Measurements from ENCODE around the gene SH3GL3.

Gene SH3GL3

DNA sequence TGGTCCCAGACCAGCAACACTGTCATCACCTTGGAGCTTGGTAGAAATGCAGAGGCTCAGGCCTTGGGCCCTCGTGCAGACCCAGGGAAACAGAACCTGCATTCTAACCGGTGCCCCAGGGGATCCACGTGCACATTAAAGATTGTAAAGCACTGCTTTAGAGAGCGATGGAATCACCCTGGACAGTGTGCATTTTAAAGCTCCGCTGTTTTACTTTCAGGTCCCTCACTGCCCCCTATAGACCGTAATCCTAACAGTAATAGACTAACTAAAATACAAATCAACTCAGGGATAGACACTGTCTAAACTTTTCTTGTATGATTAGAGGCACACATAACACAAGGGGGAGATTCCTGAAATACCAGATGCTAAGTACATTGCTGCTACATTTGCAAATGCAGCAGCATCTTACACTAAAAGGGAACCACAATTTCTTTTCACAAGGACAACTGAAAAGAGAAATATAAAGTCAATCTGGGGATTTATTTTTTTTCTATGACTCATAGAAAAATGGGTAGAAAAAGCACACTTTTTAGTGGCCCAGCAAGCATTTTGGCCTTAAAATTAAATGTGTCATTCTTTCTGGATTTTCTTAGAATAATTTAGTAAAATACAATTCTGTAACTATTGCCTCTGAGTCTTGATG is 10.5 kb upstream of the SH3GL3 start:
- no peak overlapping the region for H3K23ac ChIP-seq (ENCODE audit: low read depth, low read length, poor library complexity)
- no peak overlapping the region for H3K27ac ChIP-seq (replicated peaks; ENCODE audit: low read length)
- H3K36me3 ChIP-seq (replicated peaks in 1 of 2; ENCODE audit: control insufficient read depth in 2 of 2, insufficient read depth in 2 of 2, low read length in 2 of 2) = no peaks in the 10 kb centered on the region
- no peaks in the 10 kb centered on the region for H3K4me1 ChIP-seq (ENCODE audit: control insufficient read depth in 2 of 2, insufficient read depth in 1 of 2, low read depth in 1 of 2, low read length in 2 of 2)
- H2BK5ac ChIP-seq (ENCODE audit: low read length) = no peak overlapping the region
- H3K4ac ChIP-seq (ENCODE audit: low read length) = no peak overlapping the region
- peak; percentile 37 for DNase-seq (ENCODE audit: low spot score)
- H2AK5ac ChIP-seq (ENCODE audit: low read depth, low read length) = no peak overlapping the region
- no peak overlapping the region for H4K91ac ChIP-seq (ENCODE audit: low read depth, low read length, poor library complexity)
- no peak overlapping the region for H2BK15ac ChIP-seq (ENCODE audit: low read length)
- no peak overlapping the region for H3K4me2 ChIP-seq (ENCODE audit: insufficient read depth, low read length, poor library complexity, severe bottlenecking)
- H2AFZ ChIP-seq (ENCODE audit: low read length) = no peak overlapping the region
- no peak overlapping the region for H4K8ac ChIP-seq (ENCODE audit: low read depth, low read length)
- H3K4me3 ChIP-seq (ENCODE audit: low read length in 2 of 2) = no peak overlapping the region
- H3K79me1 ChIP-seq (ENCODE audit: low read depth, low read length) = no peaks in the 10 kb centered on the region
- no peak overlapping the region for H3K18ac ChIP-seq (ENCODE audit: low read length)
- H2BK120ac ChIP-seq (ENCODE audit: low read depth, low read length) = no peak overlapping the region
- H2BK12ac ChIP-seq (ENCODE audit: low read length) = no peak overlapping the region
- no peak overlapping the region for H3K14ac ChIP-seq (ENCODE audit: low read length)
- WGBS, 2 donors (ENCODE audit: extremely low coverage in 2 of 2, insufficient read length in 2 of 2, insufficient replicate concordance in 1 of 2) = no CpG with 5 or more reads among the region's 6 CpGs
- no peak overlapping the region for H3K9ac ChIP-seq (ENCODE audit: low read depth, low read length, poor library complexity)
- no peaks in the 10 kb centered on the region for H3K9me3 ChIP-seq (replicated peaks in 1 of 2; ENCODE audit: control insufficient read depth in 2 of 2, insufficient read depth in 1 of 2, low read depth in 1 of 2, low read length in 2 of 2)
- peaks cover 0 to 5% (median 0%) of the 10 kb centered on the region in 3 experiments for H3K27me3 ChIP-seq (ENCODE audit: control insufficient read depth in 3 of 3, insufficient read depth in 3 of 3, low read depth in 1 of 3, low read length in 3 of 3)

DNA sequence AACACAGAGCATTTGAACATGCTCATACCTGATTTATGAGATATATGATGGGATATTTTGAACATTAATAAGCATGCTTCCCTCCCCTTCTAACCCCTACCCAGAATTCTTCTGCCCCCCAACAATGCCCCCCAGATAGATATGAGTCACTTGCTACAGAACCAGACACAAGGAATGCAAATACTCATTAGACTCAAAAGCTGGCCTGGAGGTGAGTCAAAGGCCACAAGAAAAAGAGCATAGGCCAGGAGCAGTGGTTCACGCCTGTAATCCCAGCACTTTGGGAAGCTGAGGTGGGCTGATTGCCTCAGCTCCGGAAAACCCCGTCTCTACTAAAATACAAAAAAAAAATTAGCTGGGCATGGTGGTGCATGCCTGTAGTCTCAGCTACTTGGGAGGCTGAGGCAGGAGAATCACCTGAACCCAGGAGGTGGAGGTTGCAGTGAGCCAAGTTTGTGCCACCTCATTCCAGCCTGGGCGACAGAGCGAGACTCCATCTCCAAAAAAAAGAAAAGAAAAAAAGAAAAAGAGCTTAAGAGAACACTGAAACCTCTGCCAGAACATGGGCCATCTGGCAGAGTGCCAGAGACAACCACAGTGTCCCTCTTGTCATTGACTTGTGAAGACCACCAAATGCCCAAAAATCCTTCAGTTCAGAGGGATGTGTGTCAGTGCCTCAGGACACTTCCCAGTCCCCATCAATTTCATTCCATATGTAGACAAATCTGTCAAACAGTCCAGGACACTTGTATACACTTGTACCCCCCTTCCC is 3.9 kb upstream of the SH3GL3 start:
- H3K4me1 ChIP-seq (ENCODE audit: control insufficient read depth in 2 of 2, insufficient read depth in 1 of 2, low read depth in 1 of 2, low read length in 2 of 2) = peaks cover 2 to 5% of the 10 kb centered on the region in 2 donors
- H3K36me3 ChIP-seq (replicated peaks in 1 of 2; ENCODE audit: control insufficient read depth in 2 of 2, insufficient read depth in 2 of 2, low read length in 2 of 2) = no peaks in the 10 kb centered on the region
- no peak overlapping the region for H3K14ac ChIP-seq (ENCODE audit: low read length)
- H2BK15ac ChIP-seq (ENCODE audit: low read length) = no peak overlapping the region
- no peak overlapping the region for H2BK120ac ChIP-seq (ENCODE audit: low read depth, low read length)
- H4K8ac ChIP-seq (ENCODE audit: low read depth, low read length) = no peak overlapping the region
- no peak overlapping the region for H3K9ac ChIP-seq (ENCODE audit: low read depth, low read length, poor library complexity)
- no peak for DNase-seq (ENCODE audit: low spot score)
- H3K27ac ChIP-seq (replicated peaks; ENCODE audit: low read length) = no peak overlapping the region
- H3K18ac ChIP-seq (ENCODE audit: low read length) = no peak overlapping the region
- H3K4ac ChIP-seq (ENCODE audit: low read length) = no peak overlapping the region
- H3K79me1 ChIP-seq (ENCODE audit: low read depth, low read length) = no peaks in the 10 kb centered on the region
- no peak overlapping the region for H2AFZ ChIP-seq (ENCODE audit: low read length)
- H3K4me3 ChIP-seq (ENCODE audit: low read length in 2 of 2) = no peak overlapping the region
- H3K23ac ChIP-seq (ENCODE audit: low read depth, low read length, poor library complexity) = no peak overlapping the region
- no peak overlapping the region for H2BK12ac ChIP-seq (ENCODE audit: low read length)
- H3K9me3 ChIP-seq (replicated peaks in 1 of 2; ENCODE audit: control insufficient read depth in 2 of 2, insufficient read depth in 1 of 2, low read depth in 1 of 2, low read length in 2 of 2) = no peaks in the 10 kb centered on the region
- no peak overlapping the region for H4K91ac ChIP-seq (ENCODE audit: low read depth, low read length, poor library complexity)
- WGBS, 2 donors (ENCODE audit: extremely low coverage in 2 of 2, insufficient read length in 2 of 2, insufficient replicate concordance in 1 of 2) = no CpG with 5 or more reads among the region's 5 CpGs
- H3K27me3 ChIP-seq (ENCODE audit: control insufficient read depth in 3 of 3, insufficient read depth in 3 of 3, low read depth in 1 of 3, low read length in 3 of 3) = peaks cover 0 to 15% (median 5%) of the 10 kb centered on the region in 3 experiments
- no peak overlapping the region for H3K4me2 ChIP-seq (ENCODE audit: insufficient read depth, low read length, poor library complexity, severe bottlenecking)
- no peak overlapping the region for H2BK5ac ChIP-seq (ENCODE audit: low read length)
- H2AK5ac ChIP-seq (ENCODE audit: low read depth, low read length) = no peak overlapping the region

DNA sequence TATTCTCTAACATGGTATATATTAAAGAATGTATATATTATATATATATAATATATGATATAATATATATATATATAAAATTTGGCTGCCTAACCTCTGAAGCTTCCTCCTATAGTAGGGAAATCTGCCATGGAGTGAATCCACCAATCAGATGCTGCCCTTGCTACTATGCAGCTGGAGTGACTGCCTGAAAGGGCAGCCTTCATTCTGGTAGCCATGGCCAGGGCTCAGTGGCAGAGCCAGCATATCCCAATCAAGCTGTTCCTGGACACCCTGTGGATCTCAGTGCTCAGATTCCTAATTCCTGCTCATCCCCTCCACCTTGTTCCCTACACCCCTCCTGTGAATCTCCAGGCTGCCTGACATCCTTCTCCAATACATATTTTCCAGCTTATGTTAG is 2.2 kb upstream of the SH3GL3 start:
- Histone ChIP-seq H2BK120ac (ENCODE audit: low read depth, low read length) (no peak overlapping the region), H3K9ac (ENCODE audit: low read depth, low read length, poor library complexity) (no peak overlapping the region), H3K14ac (ENCODE audit: low read length) (no peak overlapping the region), H2AFZ (ENCODE audit: low read length) (no peak overlapping the region), H3K4ac (ENCODE audit: low read length) (no peak overlapping the region), H2AK5ac (ENCODE audit: low read depth, low read length) (no peak overlapping the region), H3K23ac (ENCODE audit: low read depth, low read length, poor library complexity) (no peak overlapping the region), H3K18ac (ENCODE audit: low read length) (no peak overlapping the region), H3K9me3 (replicated peaks in 1 of 2; ENCODE audit: control insufficient read depth in 2 of 2, insufficient read depth in 1 of 2, low read depth in 1 of 2, low read length in 2 of 2) (no peaks in the 10 kb centered on the region), H3K4me1 (ENCODE audit: control insufficient read depth in 2 of 2, insufficient read depth in 1 of 2, low read depth in 1 of 2, low read length in 2 of 2) (peaks cover 2 to 5% of the 10 kb centered on the region in 2 donors), H4K8ac (ENCODE audit: low read depth, low read length) (no peak overlapping the region), H2BK12ac (ENCODE audit: low read length) (no peak overlapping the region), H3K27me3 (ENCODE audit: control insufficient read depth in 3 of 3, insufficient read depth in 3 of 3, low read depth in 1 of 3, low read length in 3 of 3) (peaks cover 0 to 26% (median 15%) of the 10 kb centered on the region in 3 experiments), H3K4me3 (ENCODE audit: low read length in 2 of 2) (no peak overlapping the region), H3K36me3 (replicated peaks in 1 of 2; ENCODE audit: control insufficient read depth in 2 of 2, insufficient read depth in 2 of 2, low read length in 2 of 2) (no peaks in the 10 kb centered on the region), H2BK5ac (ENCODE audit: low read length) (no peak overlapping the region), H3K27ac (replicated peaks; ENCODE audit: low read length) (no peak overlapping the region), H3K79me1 (ENCODE audit: low read depth, low read length) (no peaks in the 10 kb centered on the region), H2BK15ac (ENCODE audit: low read length) (no peak overlapping the region), H3K4me2 (ENCODE audit: insufficient read depth, low read length, poor library complexity, severe bottlenecking) (no peak overlapping the region), H4K91ac (ENCODE audit: low read depth, low read length, poor library complexity) (no peak overlapping the region)
- no peak for DNase-seq (ENCODE audit: low spot score)

DNA sequence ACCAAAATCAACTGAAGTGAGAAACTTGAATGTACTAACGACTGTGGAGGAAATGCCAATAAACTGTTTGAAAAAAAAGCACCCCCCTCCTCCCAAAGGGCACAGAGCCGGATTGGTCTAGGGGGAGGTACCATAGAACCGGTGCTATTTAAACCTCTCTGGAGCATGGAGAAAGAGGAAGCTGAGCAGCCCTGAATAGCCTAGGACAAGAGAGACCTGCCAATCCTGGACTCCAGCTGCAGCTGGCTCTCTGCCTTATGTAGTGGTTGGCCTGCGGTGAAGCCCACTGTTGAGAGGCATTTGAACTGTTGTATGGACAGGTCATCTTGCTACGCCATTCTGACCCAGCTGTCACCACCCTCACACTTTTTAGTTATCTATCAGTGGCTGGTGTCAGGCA is 1.5 kb upstream of the SH3GL3 start:
- no peak overlapping the region for H3K4me2 ChIP-seq (ENCODE audit: insufficient read depth, low read length, poor library complexity, severe bottlenecking)
- H2AFZ ChIP-seq (ENCODE audit: low read length) = no peak overlapping the region
- H4K8ac ChIP-seq (ENCODE audit: low read depth, low read length) = no peak overlapping the region
- no peaks in the 10 kb centered on the region for H3K36me3 ChIP-seq (replicated peaks in 1 of 2; ENCODE audit: control insufficient read depth in 2 of 2, insufficient read depth in 2 of 2, low read length in 2 of 2)
- H3K14ac ChIP-seq (ENCODE audit: low read length) = no peak overlapping the region
- H3K18ac ChIP-seq (ENCODE audit: low read length) = no peak overlapping the region
- H3K9me3 ChIP-seq (replicated peaks in 1 of 2; ENCODE audit: control insufficient read depth in 2 of 2, insufficient read depth in 1 of 2, low read depth in 1 of 2, low read length in 2 of 2) = no peaks in the 10 kb centered on the region
- H2AK5ac ChIP-seq (ENCODE audit: low read depth, low read length) = no peak overlapping the region
- H2BK15ac ChIP-seq (ENCODE audit: low read length) = no peak overlapping the region
- no peak overlapping the region for H3K23ac ChIP-seq (ENCODE audit: low read depth, low read length, poor library complexity)
- peaks cover 0 to 29% (median 15%) of the 10 kb centered on the region in 3 experiments for H3K27me3 ChIP-seq (ENCODE audit: control insufficient read depth in 3 of 3, insufficient read depth in 3 of 3, low read depth in 1 of 3, low read length in 3 of 3)
- WGBS, 2 donors (ENCODE audit: extremely low coverage in 2 of 2, insufficient read length in 2 of 2, insufficient replicate concordance in 1 of 2) = no CpG with 5 or more reads among the region's 5 CpGs
- H3K4me1 ChIP-seq (ENCODE audit: control insufficient read depth in 2 of 2, insufficient read depth in 1 of 2, low read depth in 1 of 2, low read length in 2 of 2) = peaks cover 2 to 5% of the 10 kb centered on the region in 2 donors
- no peak overlapping the region for H2BK12ac ChIP-seq (ENCODE audit: low read length)
- H3K9ac ChIP-seq (ENCODE audit: low read depth, low read length, poor library complexity) = no peak overlapping the region
- no peaks in the 10 kb centered on the region for H3K79me1 ChIP-seq (ENCODE audit: low read depth, low read length)
- no peak overlapping the region for H3K4me3 ChIP-seq (ENCODE audit: low read length in 2 of 2)
- DNase-seq (ENCODE audit: low spot score) = no peak
- H4K91ac ChIP-seq (ENCODE audit: low read depth, low read length, poor library complexity) = no peak overlapping the region
- no peak overlapping the region for H2BK120ac ChIP-seq (ENCODE audit: low read depth, low read length)
- no peak overlapping the region for H3K27ac ChIP-seq (replicated peaks; ENCODE audit: low read length)
- H2BK5ac ChIP-seq (ENCODE audit: low read length) = no peak overlapping the region
- no peak overlapping the region for H3K4ac ChIP-seq (ENCODE audit: low read length)

Data from neuronal stem cell (in vitro differentiated cells).